ENCODE measurements around the gene CENPP.
"Not testable (repeated sequence)": the region's sequence is repeated elsewhere in the genome, so short reads cannot be mapped to it uniquely, and the experiment has no call there.

The CENPP gene

GRCh38 chr9:92405818-92406217 is 80.1 kb downstream of the CENPP start:
- in situ Hi-C loops (cut with MboI; ENCODE audit: low pct_unique_long_range_greater_than_20kb, low sequenced_read_pairs) = no loop called here

DNA sequence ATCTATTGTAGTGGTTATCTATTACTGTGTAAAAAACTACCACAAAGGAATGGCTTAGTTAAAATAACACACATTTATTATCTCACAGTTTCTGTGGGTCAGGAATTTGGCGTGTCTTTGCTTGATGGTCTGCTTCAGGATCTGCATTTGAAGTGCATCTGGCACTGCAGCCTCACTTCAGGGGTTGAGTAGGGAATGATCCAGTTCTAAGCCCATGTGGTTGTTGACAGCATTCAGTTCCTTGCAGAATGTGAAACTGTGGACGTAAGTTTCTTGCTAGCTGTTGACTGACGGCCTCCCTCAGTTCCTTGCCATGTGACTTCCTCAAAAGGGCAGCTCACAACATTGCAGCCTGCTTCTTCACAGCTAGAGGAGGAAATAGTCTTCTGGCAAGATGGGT is 80.7 kb downstream of the CENPP start:
- DNase-seq = peak; percentile 76
- in situ Hi-C loops (cut with MboI; ENCODE audit: low pct_unique_long_range_greater_than_20kb, low sequenced_read_pairs) = no loop called here

More at GRCh38 chr9:92405818-92406217, 80.1 kb downstream of the CENPP start:
- DNase-seq = no peak

DNA sequence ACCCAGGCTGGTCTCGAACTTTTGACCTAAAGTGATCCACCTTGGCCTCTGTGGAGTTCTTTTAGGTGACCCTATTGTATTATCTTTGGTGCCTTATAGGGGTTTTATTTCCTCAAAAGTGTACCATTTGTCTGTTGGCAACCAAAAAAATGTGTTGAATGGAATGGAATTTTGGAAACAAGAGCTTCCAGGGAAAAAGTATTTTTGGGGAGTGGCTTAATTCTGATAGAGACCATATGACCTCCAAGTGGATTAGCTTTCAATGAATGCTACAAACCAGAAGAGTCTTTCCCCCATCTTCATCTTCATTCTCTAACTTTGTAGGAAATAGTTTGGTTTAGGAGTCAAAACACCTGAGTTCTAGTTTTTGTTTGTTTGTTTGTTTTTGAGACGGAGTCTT is 82.1 kb downstream of the CENPP start:
- in situ Hi-C loops (cut with MboI; ENCODE audit: low pct_unique_long_range_greater_than_20kb, low sequenced_read_pairs) = no loop called here
- no peak for DNase-seq

DNA sequence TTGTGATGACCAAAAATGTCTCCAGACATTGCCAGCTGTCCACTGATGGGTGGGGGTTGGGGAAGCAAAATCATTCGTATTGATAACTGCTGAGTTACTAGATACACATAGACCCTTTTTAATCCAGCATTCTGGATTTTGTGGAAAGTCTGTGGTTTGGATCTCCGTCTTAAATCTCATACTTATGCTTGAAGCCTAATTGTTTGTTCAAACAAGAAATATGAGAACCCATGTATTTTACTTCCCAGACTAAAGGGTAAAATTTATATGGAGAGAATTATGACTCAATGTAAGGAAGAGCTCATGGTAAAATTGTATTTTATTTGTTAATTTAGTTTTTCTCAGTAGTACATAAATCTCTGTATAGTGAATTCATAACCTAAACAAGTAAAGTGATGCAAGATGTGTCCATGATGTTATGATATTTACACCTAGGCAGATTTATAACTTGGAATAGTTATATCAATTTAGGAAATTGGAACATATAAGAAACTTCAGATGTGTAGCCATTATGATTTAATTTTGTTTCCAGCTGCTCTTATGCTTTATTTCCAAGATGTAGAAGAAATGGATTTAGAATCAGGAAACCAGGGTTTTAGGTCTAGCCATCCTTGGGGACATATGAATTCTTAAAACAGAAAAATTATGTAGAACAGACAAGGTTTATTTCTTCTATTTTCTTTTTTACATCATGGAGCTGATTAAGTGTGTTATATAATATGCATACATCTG is 83.2 kb downstream of the CENPP start:
- in situ Hi-C loops (cut with MboI; ENCODE audit: low pct_unique_long_range_greater_than_20kb, low sequenced_read_pairs) = no loop called here
- no peak for DNase-seq

- DNase-seq; in situ Hi-C loops (cut with MboI; ENCODE audit: low pct_unique_long_range_greater_than_20kb, low sequenced_read_pairs): not testable (repeated sequence)
Observed at GRCh38 chr9:92411157-92411556, 85.4 kb downstream of the CENPP start.

GRCh38 chr9:92414566-92414965 is 88.8 kb downstream of the CENPP start:
- DNase-seq = no peak
- in situ Hi-C loops (cut with MboI; ENCODE audit: low pct_unique_long_range_greater_than_20kb, low sequenced_read_pairs) = no loop called here

DNA sequence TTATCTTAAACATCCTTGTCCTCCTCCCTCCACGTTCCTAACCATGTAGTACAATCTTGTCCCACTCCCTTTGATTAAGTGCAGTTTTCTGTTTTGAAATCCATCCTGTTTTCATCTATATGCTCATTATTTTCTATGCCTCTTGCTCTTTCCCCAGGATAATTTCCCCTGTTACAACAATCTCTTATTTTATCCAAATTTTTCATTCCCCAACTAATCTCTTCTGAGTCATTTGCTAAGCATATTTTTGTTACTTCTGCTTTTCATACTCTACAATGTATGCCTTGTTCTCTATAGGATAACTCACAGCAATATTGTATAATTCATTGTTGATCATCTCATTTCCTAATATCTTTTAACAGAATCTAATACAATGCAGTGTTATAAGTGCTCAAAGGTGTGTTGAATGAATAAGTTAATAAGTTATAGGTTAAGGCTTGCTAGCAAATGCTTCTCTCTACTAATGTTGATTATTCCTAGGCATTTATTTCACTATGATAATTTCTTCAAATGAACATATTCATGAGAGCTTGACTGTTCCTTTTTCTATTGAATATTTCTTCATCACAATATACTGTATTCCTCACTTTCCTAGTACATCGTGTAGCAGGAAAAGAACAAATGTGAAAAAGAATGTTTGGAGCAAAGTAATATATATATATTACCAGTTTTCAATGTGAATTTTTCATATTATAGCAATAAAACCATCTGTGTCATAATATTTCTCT is 97.0 kb downstream of the CENPP start:
- in situ Hi-C loops (cut with MboI; ENCODE audit: low pct_unique_long_range_greater_than_20kb, low sequenced_read_pairs) = no loop called here
- DNase-seq = no peak

DNA sequence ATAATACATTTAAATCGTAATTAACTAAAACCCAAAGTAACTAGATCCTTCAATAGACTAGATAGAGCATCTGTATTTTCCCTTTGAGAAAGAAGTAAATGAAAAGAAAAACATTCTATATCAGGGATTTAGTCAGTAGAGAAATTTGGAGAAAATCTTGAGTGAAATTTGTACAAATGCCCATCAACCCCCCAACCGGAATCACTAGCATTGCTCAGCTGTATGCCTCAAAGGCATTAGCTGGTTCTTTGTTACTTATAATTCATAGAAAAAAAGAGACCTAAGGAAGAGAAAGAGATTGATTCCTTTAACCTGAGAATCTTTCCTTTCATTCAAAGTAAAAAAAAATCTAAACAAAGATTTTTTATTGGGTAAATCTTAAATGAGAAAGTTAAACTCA is 97.9 kb downstream of the CENPP start:
- no peak for DNase-seq
- in situ Hi-C loops (cut with MboI; ENCODE audit: low pct_unique_long_range_greater_than_20kb, low sequenced_read_pairs) = no loop called here

DNA sequence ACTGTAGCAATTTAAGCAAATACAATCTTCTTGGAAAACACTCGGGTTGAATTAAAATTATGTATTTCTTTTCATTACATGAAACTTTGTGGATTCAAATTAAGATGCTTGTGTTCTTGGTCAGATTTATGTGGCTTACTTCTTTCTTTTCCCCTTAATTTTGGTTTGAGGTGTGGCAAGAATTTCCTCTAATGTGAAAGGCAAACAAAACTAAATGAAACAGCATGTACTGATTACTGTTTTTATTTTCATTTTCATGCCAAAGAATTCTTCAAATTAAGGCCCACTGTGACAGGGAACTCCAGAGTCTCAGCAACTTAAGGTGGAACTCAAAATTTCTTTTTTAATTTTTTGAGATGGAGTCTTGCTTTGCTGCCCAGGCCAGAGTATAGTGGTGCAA is 98.6 kb downstream of the CENPP start, which contains the start of gene OMD:
TSS of gene OMD (minus strand) at position 132 of the 400 bp plus-strand sequence. CDS start 6,913 bp downstream, outside the sequence.
- no peak for DNase-seq
- in situ Hi-C loops (cut with MboI; ENCODE audit: low pct_unique_long_range_greater_than_20kb, low sequenced_read_pairs) = no loop called here

GRCh38 chr9:92425474-92425873 is 99.7 kb downstream of the CENPP start:
- in situ Hi-C loops (cut with MboI; ENCODE audit: low pct_unique_long_range_greater_than_20kb, low sequenced_read_pairs) = no loop called here
- no peak for DNase-seq

GRCh38 chr9:92426501-92427145 is 100.9 kb downstream of the CENPP start:
- in situ Hi-C loops (cut with MboI; ENCODE audit: low pct_unique_long_range_greater_than_20kb, low sequenced_read_pairs) = no loop called here
- no peak for DNase-seq

DNA sequence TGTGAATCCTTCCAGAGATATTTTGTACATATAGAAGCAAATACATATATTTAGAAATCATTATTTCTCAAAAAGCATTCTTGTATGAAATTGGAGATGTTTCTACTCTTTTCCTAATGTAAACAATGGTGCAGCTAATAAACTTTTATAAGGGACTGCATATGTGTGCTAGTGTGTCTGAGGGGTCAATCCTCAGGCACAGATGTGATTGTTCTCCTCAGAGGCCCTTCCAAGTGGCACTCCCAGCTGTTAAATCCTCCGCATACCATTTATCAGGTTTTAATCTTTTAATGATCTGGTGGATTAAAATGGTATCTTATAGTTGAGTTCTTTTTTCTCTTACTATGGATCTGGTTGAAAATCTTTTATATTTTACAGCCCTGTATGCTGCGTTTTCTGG is 104.1 kb downstream of the CENPP start:
- no peak for DNase-seq
- in situ Hi-C loops (cut with MboI; ENCODE audit: low pct_unique_long_range_greater_than_20kb, low sequenced_read_pairs) = no loop called here

DNA sequence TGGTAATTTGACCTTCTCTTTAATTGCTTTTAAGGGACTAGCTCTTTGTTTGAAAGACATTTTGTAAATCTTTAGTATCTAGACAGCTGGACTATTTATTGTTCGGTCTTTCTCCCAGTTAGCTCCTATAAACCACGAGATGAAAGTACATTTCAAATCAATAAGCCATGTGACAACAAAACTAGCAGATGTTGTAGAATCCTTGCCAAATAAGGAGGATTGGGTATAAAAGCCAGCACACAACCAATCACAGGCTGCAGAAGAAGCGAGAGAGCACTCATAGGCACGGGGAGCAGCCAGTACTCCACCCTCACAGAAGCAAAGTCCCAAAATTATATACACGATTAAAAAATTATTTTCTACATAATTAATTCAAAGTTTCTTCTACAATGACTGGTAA is 106.6 kb downstream of the CENPP start:
- in situ Hi-C loops (cut with MboI; ENCODE audit: low pct_unique_long_range_greater_than_20kb, low sequenced_read_pairs) = no loop called here
- no peak for DNase-seq

DNA sequence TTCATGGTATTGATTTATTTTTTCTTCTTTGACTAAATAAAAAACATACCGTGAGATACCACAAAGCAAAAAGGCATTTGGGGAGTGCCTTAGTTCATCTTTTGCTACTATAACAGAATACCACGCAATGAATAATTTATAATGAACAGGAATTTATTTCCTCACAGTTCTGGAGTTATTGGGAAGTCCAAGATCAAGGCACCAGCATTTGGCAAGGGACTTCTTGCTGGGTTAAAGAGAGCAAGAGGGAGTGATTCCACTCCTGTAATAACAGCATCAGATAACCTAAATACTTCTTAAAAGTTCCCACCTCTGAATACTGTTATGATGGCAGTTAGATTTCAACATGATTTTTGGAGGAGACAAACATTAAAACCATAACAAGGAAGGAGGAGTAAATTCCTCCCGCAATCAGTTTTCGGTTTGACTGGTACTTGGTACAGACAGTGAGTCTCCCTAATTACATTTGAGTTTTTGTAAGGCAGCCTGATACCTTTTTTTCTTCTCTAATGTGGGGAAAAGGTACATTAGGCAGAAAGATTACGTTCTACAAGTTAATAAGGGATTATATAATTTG is 107.3 kb downstream of the CENPP start:
- no peak for DNase-seq
- in situ Hi-C loops (cut with MboI; ENCODE audit: low pct_unique_long_range_greater_than_20kb, low sequenced_read_pairs) = no loop called here

GRCh38 chr9:92435263-92435662 is 109.5 kb downstream of the CENPP start:
- no peak for DNase-seq
- in situ Hi-C loops (cut with MboI; ENCODE audit: low pct_unique_long_range_greater_than_20kb, low sequenced_read_pairs) = no loop called here

GRCh38 chr9:92438900-92439526 is 113.3 kb downstream of the CENPP start:
- in situ Hi-C loops (cut with MboI; ENCODE audit: low pct_unique_long_range_greater_than_20kb, low sequenced_read_pairs) = no loop called here
- peak; percentile 14 for DNase-seq

- no peak for DNase-seq
- in situ Hi-C loops (cut with MboI; ENCODE audit: low pct_unique_long_range_greater_than_20kb, low sequenced_read_pairs) = no loop called here
Observed at GRCh38 chr9:92439921-92440750, 114.4 kb downstream of the CENPP start.

DNA sequence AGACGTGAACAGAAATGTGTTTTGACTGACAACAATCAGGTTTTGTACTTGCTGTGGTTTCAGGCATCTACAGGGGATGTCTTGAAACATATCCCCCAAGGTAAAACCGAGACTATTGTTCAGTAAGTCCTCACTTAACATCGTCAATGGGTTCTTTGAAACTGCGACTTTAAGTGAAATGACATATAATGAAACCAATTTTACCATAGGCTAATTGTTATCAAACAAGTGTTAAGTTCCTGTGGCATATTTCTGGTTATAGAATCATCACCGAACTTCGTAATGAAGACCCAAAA is 114.9 kb downstream of the CENPP start:
- no peak for DNase-seq
- in situ Hi-C loops (cut with MboI; ENCODE audit: low pct_unique_long_range_greater_than_20kb, low sequenced_read_pairs) = no loop called here

GRCh38 chr9:92444841-92445240 is 119.1 kb downstream of the CENPP start:
- no peak for DNase-seq
- in situ Hi-C loops (cut with MboI; ENCODE audit: low pct_unique_long_range_greater_than_20kb, low sequenced_read_pairs) = no loop called here

Measured in KBM-7 (cell line).